Ovary (tissue), 3 donors: ENCODE results near the gene SMIM3.

Source experiments
- CTCF ChIP-seq, 3 donors: fragments of 450-650 bp in 2 of 3; fragments of 200-600 bp in 1 of 3; IDR thresholded peaks; one replicate each; pipeline versions ENCODE4 v1.5.1 to v1.8.0; 2016 to 2022; ENCODE audit warnings: antibody characterized with exemption in 3 of 3, mild to moderate bottlenecking in 1 of 3
- POLR2A ChIP-seq: fragments of 450-650 bp; IDR thresholded peaks from one replicate; pipeline ENCODE4 v1.6.1; 2017; ENCODE audit warnings: antibody characterized with exemption, mild to moderate bottlenecking, moderate library complexity
- donor health status: DM: no; HTN: no; CAD: no.

- no peak for TF ChIP-seq CTCF (IDR thresholded peaks at IDR 0.05)
- no peak for TF ChIP-seq POLR2A
Measured at GRCh38 chr5:150765011-150765798, 13.4 kb upstream of the SMIM3 start.
